Neuron (in vitro differentiated cells): ENCODE results near the gene CHAMP1.
A peak's percentile ranks its signal among the peaks of the same experiment; 100 is the strongest.

ENCODE experiments used
- H2AFZ ChIP-seq: one replicate; pipeline ENCODE4 v1.6.1; 2013; ENCODE audit warnings: low read depth, mild to moderate bottlenecking, inconsistent platforms, low read length, moderate library complexity
- H3K27me3 ChIP-seq: one replicate; pipeline ENCODE4 v1.6.1; 2013; ENCODE audit warnings: low read length; ENCODE audit not compliant: insufficient read depth
- H3K36me3 ChIP-seq: one replicate; pipeline ENCODE4 v1.6.1; 2013; ENCODE audit warnings: low read length; ENCODE audit not compliant: insufficient read depth
- H3K4me1 ChIP-seq: one replicate; pipeline ENCODE4 v1.6.1; 2013; ENCODE audit warnings: low read length; ENCODE audit not compliant: insufficient read depth
- H3K4me3 ChIP-seq: 2 replicates; pipeline ENCODE4 v1.5.1; 2013; ENCODE audit warnings: mild to moderate bottlenecking, low read length, moderate library complexity
- H3K9me3 ChIP-seq: one replicate; pipeline ENCODE4 v1.6.1; 2013; ENCODE audit warnings: low read length

Gene CHAMP1, protein sequence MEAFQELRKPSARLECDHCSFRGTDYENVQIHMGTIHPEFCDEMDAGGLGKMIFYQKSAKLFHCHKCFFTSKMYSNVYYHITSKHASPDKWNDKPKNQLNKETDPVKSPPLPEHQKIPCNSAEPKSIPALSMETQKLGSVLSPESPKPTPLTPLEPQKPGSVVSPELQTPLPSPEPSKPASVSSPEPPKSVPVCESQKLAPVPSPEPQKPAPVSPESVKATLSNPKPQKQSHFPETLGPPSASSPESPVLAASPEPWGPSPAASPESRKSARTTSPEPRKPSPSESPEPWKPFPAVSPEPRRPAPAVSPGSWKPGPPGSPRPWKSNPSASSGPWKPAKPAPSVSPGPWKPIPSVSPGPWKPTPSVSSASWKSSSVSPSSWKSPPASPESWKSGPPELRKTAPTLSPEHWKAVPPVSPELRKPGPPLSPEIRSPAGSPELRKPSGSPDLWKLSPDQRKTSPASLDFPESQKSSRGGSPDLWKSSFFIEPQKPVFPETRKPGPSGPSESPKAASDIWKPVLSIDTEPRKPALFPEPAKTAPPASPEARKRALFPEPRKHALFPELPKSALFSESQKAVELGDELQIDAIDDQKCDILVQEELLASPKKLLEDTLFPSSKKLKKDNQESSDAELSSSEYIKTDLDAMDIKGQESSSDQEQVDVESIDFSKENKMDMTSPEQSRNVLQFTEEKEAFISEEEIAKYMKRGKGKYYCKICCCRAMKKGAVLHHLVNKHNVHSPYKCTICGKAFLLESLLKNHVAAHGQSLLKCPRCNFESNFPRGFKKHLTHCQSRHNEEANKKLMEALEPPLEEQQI

DNA sequence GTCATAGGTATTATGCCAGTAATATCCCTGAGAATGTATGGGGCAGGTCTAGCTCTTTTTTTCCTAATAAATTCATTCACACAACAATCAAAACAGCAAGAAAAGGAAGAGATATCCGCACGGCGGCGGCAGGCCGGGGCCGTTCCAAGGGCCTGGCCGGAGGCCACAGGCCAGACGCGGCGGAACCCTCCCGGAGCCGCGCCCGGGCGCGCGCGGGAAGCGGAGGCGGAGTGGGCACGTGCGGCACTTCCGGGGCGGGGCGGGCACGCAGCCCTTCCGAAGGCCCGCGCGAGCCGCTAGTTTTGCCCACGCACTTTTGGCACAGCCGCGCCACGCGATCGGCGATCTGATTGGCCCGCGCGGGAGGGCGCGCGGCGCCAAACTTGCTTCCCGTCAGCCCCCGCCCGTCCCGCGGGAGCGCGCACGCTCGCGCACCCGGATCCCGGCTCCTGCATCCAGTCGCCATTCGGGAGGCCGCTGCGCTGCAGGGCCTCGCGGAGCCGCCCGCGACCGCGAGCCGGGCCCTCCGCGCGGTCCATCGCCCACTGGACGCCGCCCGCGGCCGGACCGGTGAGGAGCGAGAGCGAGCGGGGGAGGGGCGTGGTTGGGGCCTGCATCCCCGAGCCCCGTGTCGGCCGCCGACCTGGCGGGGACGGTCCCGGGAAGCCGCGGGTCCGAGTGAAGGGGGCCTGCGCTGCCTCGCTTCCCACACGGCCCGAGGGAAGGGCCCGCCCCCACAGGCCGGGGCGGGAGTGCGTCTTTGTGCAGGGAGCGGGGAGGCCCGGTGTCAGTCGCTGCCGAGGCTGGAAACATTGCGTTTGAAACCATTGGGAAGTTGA, at the start of gene CHAMP1:
Gene CHAMP1 (plus strand): TSS at position 430 of the 839 bp plus-strand sequence. CDS start 9,340 bp downstream, outside the sequence.
- Histone ChIP-seq H3K4me3 (peak within 1 kb of the TSS; percentile 93), H3K9me3 (no peaks in the 10 kb centered on the region), H3K27me3 (no peaks in the 10 kb centered on the region), H3K36me3 (peaks cover 12% of the 10 kb centered on the region), H3K4me1 (peaks cover 35% of the 10 kb centered on the region), H2AFZ (peak within 1 kb of the TSS; percentile 94)

DNA sequence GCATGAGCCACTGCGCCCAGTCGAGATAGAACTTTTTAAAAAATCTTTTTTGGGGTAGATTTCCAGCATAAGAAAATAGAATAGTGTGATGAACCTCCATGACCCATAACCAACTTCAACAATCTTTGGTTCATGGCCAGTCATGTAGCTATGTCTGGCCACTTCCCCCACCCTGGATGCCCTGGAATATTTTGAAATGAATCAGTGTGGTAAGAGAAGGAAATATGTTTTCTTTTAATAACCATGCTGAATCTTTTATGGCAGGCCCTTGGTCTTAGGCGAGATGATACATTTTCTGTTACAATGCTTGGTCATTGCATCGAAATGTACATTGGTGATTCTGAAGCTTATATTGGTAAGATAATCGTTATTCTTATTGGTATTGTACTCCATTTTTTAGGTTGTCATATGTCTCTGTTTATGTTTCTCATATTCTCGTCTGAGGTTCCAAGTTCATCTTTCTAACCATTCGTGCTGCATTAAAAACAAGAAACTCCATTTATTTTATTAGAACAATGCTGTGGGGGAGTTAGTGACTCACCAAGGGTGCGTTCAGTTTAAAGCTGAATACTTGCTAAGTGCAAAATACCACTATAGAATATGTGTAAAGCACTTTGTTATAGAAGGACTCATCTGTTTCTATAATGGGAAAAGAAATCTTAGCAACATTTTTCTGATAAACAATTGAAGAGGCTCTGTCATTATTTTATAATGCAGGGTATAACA, 49.3 kb upstream of the CHAMP1 start:
- Histone ChIP-seq H3K4me3 (no peak overlapping the region), H2AFZ (no peak overlapping the region), H3K4me1 (no peaks in the 10 kb centered on the region), H3K27me3 (no peaks in the 10 kb centered on the region), H3K9me3 (peaks cover 10% of the 10 kb centered on the region), H3K36me3 (peaks cover 87% of the 10 kb centered on the region)

DNA sequence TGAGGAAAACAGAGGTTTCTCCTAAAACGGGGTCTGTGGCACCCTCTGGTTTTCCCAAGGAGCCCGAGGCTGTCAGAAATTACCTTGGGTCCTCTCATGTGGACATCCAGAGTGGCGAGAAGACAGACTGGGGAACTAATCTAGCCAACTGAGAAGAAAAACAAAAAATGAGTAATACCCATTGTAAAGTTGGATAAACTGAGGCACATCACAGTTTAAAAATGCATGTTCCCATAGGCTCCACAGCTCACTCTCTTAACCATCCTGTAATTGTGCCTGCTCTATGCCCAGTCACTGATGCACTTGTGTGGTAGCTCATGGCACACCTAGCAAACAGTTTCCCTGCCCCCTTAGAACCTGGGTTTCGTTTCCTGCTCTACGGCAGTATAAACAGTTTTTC, 48.1 kb upstream of the CHAMP1 start:
- peaks cover 83% of the 10 kb centered on the region for H3K36me3 ChIP-seq
- no peak overlapping the region for H2AFZ ChIP-seq
- no peak overlapping the region for H3K4me3 ChIP-seq
- peaks cover 10% of the 10 kb centered on the region for H3K9me3 ChIP-seq
- H3K4me1 ChIP-seq, result no peaks in the 10 kb centered on the region
- H3K27me3 ChIP-seq, result no peaks in the 10 kb centered on the region

DNA sequence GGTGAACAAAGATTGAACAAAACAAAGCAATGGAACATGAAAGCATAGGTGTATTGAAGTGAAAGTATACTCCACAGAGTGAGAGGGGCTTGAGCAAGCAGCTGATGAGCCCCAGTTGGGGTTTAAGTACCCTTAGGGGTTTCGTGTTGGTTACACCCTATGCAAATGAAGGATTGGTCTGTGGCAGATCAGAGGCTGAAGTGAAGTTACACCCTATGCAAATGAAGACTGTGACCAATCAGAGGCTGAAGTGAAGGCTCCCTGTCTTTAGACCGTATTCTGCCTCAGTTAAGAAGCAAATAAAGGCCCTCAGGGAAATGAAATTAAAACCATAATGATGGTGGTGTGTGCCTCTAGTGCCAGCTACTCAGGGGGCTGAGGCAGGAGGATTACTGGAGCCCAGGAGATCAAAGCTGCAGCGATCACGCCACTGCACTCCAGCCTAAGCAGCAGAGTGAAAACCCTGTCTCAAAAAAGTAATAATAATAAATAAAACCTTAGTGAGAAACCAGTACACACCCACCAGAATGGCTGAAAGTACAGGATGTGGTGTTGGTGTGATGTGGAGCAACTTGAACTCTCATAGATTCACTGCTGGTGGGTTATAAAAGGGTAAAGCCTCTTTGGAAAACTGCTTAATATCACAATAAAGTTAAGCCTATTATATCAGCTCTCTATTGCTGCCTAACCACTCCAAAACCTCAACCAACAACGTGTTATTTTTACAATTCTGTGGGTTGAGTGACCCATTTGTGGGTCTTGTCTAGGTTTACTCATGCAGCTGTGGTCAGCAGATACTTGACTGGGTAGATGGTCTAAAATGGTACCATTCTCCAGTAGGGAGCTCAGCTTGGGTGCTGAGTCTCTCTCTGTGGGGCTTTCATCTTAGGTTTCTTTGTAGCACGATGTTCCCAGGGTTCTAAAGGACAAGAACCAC, 45.7 kb upstream of the CHAMP1 start:
- H3K27me3 ChIP-seq, result no peaks in the 10 kb centered on the region
- no peaks in the 10 kb centered on the region for H3K4me1 ChIP-seq
- H3K4me3 ChIP-seq, result no peak overlapping the region
- no peak overlapping the region for H2AFZ ChIP-seq
- peaks cover 81% of the 10 kb centered on the region for H3K36me3 ChIP-seq
- H3K9me3 ChIP-seq, result peaks cover 10% of the 10 kb centered on the region

DNA sequence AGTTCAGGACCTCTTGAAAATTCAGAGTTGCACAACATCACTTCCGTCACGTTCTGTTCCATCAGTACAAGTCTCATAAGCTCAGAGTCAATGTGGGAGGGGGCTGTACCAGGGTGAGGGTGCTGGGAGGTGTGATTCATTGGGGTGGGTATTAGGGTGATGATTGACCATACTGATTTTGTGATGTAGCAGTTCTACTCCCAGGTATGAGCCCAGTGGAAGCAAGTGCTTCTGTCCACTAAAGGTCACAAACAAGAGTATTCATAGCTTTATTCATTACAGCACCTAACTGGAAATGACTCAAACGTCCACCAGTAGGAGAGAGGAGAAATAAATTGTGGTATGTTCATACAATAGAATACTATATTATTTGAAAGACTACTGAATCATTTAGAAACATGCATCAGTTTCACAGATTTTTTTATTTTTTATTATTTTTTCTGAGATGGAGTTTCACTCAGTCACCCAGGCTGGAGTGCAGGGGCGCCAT, 45.0 kb upstream of the CHAMP1 start:
- no peak overlapping the region for H3K4me3 ChIP-seq
- H2AFZ ChIP-seq, result no peak overlapping the region
- H3K36me3 ChIP-seq, result peaks cover 82% of the 10 kb centered on the region
- H3K4me1 ChIP-seq, result no peaks in the 10 kb centered on the region
- peaks cover 10% of the 10 kb centered on the region for H3K9me3 ChIP-seq
- no peaks in the 10 kb centered on the region for H3K27me3 ChIP-seq

DNA sequence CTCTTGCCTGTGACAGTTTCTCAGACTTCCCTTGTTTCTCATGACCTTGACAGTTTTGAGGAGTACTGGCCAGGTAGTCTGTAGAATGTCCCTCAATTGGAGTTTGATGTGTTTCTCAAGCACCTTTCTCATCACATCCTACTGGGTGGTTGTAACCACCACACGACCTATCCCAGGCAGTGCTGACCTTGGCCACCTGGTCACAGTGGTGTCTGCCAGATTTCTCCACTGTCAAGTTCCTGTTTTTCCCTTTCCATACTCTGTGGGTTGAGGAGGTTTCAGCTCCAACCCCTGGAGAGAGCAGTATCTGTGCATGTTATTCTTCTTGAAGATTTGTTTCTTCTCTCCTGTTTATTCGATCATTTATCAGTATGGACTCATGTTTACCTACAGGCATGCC, 41.3 kb upstream of the CHAMP1 start:
- Histone ChIP-seq H3K4me1 (no peaks in the 10 kb centered on the region), H3K4me3 (no peak overlapping the region), H2AFZ (no peak overlapping the region), H3K9me3 (peaks cover 5% of the 10 kb centered on the region), H3K36me3 (peaks cover 80% of the 10 kb centered on the region), H3K27me3 (no peaks in the 10 kb centered on the region)

DNA sequence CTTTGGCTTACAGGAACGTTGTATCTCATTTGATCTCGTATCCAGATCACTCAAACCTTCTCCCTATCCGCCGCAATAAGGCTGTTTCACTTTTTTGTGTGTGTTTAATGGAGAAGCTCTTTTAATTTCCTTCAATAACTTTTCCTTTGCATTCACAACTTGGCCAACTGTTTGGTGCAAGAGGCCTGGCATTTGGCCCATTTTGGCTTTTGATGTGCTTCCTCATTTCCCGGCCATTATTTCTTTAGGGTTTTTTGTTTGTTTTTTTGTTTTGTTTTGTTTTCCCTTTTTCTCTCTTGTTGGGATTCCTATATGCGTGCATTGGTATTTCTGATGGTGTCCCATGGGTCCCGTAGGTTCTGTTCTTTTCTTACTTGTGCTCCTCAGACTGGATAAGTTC, 39.0 kb upstream of the CHAMP1 start:
- peaks cover 4% of the 10 kb centered on the region for H3K4me1 ChIP-seq
- H3K36me3 ChIP-seq, result peaks cover 62% of the 10 kb centered on the region
- no peak overlapping the region for H2AFZ ChIP-seq
- H3K4me3 ChIP-seq, result no peak overlapping the region
- H3K9me3 ChIP-seq, result no peaks in the 10 kb centered on the region
- no peaks in the 10 kb centered on the region for H3K27me3 ChIP-seq

DNA sequence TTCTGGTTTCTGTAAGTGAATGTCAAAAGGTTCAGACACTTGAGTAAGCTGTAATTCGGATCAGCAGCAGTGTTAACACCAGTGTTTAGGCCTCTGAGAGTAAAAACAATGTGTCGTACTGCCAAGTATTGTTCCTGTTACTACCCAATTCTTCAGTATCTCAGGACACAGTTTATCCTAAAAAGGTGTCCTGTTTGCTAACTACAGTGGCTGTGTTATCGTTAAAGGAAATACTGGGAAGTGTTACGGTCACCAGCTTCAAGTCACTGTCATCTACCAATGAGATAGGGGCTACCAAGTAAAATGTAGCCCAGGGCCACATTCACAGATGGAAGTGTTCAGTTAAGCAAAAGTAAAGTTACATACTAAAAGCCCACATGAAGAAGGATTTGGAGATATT, 35.2 kb upstream of the CHAMP1 start:
- H3K36me3 ChIP-seq, result peaks cover 43% of the 10 kb centered on the region
- H2AFZ ChIP-seq, result no peak overlapping the region
- H3K4me1 ChIP-seq, result peaks cover 16% of the 10 kb centered on the region
- H3K27me3 ChIP-seq, result no peaks in the 10 kb centered on the region
- no peaks in the 10 kb centered on the region for H3K9me3 ChIP-seq
- H3K4me3 ChIP-seq, result no peak overlapping the region

DNA sequence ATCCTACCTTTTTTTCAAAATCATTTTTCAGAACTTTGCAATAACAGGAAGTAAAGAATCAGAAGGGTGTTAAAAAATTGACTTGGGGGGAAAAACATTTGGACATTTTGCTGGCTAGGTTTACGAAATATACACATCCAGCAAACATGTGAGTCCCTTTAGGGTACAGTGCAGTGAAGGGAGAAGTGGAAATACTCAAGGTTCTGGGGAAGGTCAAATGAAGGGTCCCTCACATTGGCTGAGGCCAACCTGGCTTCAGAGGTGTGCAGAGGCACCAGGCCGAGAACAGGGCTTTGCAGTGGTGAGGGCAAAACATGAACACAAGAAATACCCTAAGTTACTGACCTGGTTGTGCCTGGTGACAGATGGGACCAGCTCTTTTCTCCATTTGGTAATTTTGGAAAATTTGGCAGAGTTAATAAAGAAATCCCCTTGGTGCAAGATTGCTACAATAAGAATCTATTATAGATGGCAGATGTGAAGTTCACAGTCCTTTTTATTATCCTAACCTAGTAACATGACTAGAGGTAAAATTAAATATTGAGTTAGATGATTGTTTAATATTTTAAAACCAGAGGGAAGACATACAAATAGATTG, 34.4 kb upstream of the CHAMP1 start:
- Histone ChIP-seq H3K36me3 (peaks cover 41% of the 10 kb centered on the region), H2AFZ (no peak overlapping the region), H3K4me3 (no peak overlapping the region), H3K27me3 (no peaks in the 10 kb centered on the region), H3K4me1 (peaks cover 16% of the 10 kb centered on the region), H3K9me3 (no peaks in the 10 kb centered on the region)

DNA sequence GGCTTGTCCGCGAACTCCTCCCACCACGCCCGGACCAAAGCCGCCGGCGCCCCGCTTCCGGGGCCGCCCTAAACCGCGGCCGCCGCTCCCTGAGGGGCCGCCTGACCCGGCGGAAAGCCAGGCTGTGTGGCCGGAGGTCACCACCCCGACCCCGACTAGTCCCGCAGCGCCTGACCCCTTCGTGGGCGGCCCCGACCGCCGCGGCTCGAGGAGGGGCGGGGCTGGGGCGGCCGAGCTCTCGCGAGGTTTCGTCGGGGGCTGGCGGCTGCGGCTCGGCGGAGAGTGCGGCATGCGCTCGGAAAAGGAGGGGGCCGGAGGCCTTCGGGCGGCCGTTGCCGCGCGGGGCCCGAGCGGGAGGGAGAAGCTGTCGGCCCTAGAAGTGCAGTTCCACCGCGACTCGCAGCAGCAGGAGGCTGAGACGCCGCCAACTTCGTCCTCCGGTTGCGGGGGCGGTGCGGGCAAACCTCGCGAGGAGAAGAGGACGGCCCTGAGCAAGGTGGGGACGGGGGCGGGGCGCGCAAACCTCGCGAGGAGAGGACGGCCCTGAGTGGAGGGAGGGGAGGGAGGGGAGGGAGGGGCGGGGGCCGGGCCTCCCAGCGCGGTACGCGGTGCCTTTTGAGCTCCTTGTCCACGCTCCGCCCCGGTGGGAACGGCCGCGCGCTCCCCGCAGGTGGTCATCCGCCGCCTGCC, 32.8 kb upstream of the CHAMP1 start, which contains the start of gene UPF3A:
Gene UPF3A (plus strand): TSS at position 251 of the 690 bp plus-strand sequence. CDS start 39 bp downstream, at position 290.
- Histone ChIP-seq H3K9me3 (no peaks in the 10 kb centered on the region), H3K4me3 (peak within 1 kb of the TSS; percentile 96), H3K27me3 (no peaks in the 10 kb centered on the region), H2AFZ (peak within 1 kb of the TSS; percentile 90), H3K36me3 (peaks cover 42% of the 10 kb centered on the region), H3K4me1 (peaks cover 16% of the 10 kb centered on the region)
